HG02588 (cell line): ENCODE data around the gene TUBB1.
"Not testable (repeated sequence)": the region's sequence is repeated elsewhere in the genome, so short reads cannot be mapped to it uniquely, and the experiment has no call there.

Source experiments
- ATAC-seq: cut with Tn5 transposase; IDR thresholded peaks from one replicate; pipeline ENCODE4 v1.9.1; 2021; ENCODE audit warnings: mild to moderate bottlenecking, moderate library complexity; ENCODE audit not compliant: unreplicated experiment

Gene TUBB1

GRCh38 chr20:59040667-59041066, 21.4 kb downstream of the TUBB1 start:
- no peak for ATAC-seq

- not testable (repeated sequence) for ATAC-seq
Measured at GRCh38 chr20:59041487-59041886, 22.3 kb downstream of the TUBB1 start.

GRCh38 chr20:59042151-59042795, 23.0 kb downstream of the TUBB1 start, which contains the start of gene PRELID3B:
TSS of gene PRELID3B (minus strand) at chr20:59042786. CDS start at chr20:59042730, 56 bp downstream.
- ATAC-seq: peak; percentile 29

- ATAC-seq: peak; percentile 93
Measured at GRCh38 chr20:59042796-59043631, 23.8 kb downstream of the TUBB1 start.

GRCh38 chr20:59043698-59044097, 24.5 kb downstream of the TUBB1 start:
- no peak for ATAC-seq

GRCh38 chr20:59044295-59044694, 25.1 kb downstream of the TUBB1 start:
- no peak for ATAC-seq

GRCh38 chr20:59044796-59045195, 25.6 kb downstream of the TUBB1 start:
- ATAC-seq: no peak

- ATAC-seq: no peak
Measured at GRCh38 chr20:59046862-59047261, 27.6 kb downstream of the TUBB1 start.

- no peak for ATAC-seq
Measured at GRCh38 chr20:59047938-59048680, 28.9 kb downstream of the TUBB1 start.

- ATAC-seq: no peak
Measured at GRCh38 chr20:59048681-59049030, 29.4 kb downstream of the TUBB1 start.

- no peak for ATAC-seq
Measured at GRCh38 chr20:59050437-59050836, 31.2 kb downstream of the TUBB1 start.

- ATAC-seq: no peak
Measured at GRCh38 chr20:59051666-59052185, 32.5 kb downstream of the TUBB1 start.

GRCh38 chr20:59055302-59055701, 36.1 kb downstream of the TUBB1 start:
- ATAC-seq: no peak

GRCh38 chr20:59062081-59062480, 42.9 kb downstream of the TUBB1 start:
- no peak for ATAC-seq

- ATAC-seq: no peak
Measured at GRCh38 chr20:59063358-59064213, 44.4 kb downstream of the TUBB1 start.

GRCh38 chr20:59064214-59064722, 45.0 kb downstream of the TUBB1 start:
- no peak for ATAC-seq

- no peak for ATAC-seq
Measured at GRCh38 chr20:59068534-59068933, 49.3 kb downstream of the TUBB1 start.

- ATAC-seq: no peak
Measured at GRCh38 chr20:59069026-59069425, 49.8 kb downstream of the TUBB1 start.

GRCh38 chr20:59071216-59071615, 52.0 kb downstream of the TUBB1 start:
- no peak for ATAC-seq

GRCh38 chr20:59073582-59073981, 54.4 kb downstream of the TUBB1 start:
- ATAC-seq: no peak
